HG03571 (cell line): Measurements from ENCODE around the gene MYH3.
A peak's percentile ranks its signal among the peaks of the same experiment; 100 is the strongest.
"Not testable (repeated sequence)": the region's sequence is repeated elsewhere in the genome, so short reads cannot be mapped to it uniquely, and the experiment has no call there.

Experiments
- ATAC-seq: cut with Tn5 transposase; IDR thresholded peaks from one replicate; pipeline ENCODE4 v1.9.1; 2021; ENCODE audit not compliant: unreplicated experiment

MYH3 gene

DNA sequence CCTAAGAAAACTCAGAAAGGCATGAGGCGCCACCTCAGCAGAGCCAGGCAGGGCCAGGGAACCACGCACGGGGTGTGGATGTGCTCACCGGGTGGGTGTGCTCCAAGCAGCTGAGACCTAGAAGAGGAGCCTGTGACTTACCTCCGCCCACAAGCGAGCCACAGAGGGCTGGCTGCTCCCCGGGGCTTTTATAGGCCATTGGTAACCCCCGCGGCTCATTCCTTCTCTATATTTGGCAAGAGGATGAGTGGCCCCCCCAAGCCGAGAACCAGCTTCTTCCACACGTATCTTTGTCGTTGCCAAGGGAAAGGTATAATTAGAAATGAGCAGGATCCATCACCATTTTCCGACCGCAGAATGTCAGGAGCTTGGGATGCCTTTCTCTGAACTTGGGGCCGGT lies at the start of gene MYH3:
MYH3 (minus strand) TSS at position 162 of the 400 bp plus-strand sequence. CDS start 2,245 bp downstream, outside the sequence.
- ATAC-seq: no peak

DNA sequence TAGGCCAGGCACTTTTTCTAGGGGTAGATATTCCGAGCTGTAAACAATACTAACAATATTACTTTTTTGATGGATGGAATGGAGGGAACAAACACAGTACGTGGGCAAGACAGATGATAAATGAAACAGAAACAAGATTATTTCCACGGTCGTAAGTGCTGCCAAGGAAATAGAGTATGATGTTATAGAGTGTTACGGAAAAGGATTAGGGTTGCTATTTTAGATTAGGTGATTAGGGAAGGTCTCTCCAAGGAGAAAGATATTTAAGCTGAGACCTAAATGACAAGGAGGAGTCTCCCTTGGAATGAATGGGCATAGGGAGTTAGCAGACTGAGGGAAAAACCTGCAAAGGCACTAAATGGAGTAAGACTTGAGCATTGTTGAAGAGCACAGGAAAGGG lies 48.6 kb upstream of the MYH3 start:
- no peak for ATAC-seq

DNA sequence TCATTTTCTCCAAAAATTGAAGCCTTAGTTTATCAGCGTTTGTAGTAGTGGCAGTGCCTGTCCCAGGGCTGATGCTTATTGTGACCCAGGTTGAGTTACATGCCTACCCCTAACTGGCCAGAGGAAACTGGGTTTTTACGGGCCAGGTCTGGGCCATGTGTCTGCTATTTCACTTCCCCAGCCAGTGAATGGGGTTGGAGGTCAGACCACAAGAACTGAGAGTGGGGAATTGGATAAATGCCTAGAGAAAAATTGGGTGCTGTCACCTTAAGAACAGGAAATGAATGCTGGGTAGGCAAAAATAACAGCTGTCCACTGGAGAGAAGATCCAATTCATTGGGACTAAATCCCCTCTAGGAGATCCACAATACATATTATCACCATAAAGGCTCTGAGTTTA lies 45.5 kb upstream of the MYH3 start:
- ATAC-seq: no peak

DNA sequence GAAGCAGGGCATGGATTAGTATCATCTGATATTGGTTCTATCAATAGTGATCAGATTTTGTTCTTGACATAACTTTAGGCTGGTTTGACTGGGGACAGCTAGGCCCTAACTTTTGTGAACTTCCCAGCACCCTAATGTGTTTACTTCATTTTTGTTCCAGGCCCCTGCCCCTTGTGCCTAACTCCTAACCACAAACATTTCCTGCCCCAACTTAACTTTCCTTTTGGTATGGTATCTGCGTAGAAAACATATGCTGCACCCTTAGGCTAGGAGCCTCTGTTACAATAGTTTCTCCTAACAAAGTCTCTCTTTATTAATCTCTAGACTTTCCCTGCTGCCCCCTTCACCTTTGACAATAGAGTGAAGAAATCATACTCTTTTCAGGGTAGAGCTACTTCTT lies 42.7 kb upstream of the MYH3 start:
- ATAC-seq: no peak

DNA sequence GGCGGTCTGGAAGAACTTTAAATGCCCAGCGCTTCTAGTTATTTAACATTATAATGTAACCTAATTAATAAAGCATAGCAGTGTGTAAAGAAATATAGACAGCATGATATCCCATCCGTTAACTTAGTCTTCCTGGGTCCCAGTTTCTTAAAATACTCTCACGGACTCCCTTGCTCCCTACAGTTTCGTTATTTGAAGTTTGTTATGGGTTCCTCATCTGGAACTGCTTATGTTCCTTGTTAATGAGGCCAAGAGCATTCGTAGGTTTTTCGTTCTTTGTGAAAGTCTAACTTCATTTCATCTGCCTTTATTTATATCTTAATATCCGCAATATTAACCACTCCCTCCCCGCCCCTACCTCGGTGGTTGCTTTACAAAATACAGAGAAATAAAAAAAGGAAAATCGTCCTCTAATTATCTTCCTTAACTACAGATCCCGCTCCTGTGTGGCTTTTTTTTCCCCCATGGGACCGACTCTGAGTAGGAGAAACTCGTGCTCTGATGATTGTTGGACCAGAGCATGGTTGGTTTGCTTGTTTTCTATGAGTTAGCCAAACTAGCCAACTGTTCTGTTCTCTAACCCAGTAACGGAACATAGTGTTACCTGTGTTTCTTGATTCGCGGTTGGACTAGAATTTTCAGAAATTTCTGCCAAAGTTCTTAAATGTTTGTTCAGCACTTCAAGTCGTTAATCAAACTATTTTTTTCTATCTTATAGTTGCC lies 41.1 kb upstream of the MYH3 start:
- ATAC-seq: no peak

DNA sequence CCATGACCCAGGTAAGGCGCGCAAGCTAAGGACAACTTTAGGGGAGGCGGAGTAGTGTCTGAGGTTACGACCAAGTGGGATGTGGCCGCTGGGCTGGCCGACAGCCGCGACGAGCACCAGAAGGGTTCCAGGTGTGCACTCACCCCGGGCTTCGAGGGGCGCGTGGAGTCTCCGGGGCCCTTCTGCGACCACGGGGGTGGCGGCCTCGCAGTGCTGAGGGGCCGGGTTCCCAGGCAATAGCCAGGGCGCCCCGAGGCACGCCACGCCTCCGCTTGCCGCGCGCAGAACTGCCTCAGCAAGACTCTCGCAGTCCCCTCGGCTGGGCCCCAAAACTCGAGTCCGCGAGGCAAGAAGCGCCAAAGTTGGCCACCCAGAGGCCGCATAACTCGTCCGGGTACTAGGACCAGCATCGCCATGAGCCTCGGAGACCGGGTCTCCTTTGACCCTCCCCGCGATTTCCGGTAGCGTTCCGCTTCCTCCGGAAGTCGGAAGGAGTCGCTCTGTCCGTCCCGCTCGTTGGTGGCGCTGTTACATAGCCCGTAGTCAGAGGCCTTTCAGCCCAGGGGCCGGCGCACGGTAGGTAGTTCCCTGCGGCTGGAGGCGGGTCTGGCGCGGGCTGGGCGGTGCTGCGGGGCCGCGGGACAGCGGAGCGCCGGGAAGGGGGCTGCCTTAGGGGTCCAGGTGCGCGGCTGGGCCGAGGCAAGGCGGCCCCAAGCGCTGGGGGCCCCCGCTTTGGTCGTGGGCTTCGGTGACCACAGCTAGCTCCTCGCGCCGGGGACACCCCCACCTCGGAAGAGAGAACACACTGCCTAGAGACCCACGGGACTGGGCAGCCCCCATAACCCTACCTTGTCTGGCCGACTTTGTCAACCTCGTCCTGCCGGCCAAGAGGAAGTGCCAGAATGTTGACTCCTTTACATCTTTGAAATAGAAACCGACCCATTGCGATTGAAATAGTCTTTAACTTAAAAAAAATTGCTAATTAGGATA lies 40.3 kb upstream of the MYH3 start, which contains the start of the genes ADPRM and SCO1:
ADPRM (plus strand) TSS at position 503 of the 990 bp plus-strand sequence. CDS start 7,333 bp downstream, outside the sequence.
SCO1 (minus strand) TSS at position 442 of the 990 bp plus-strand sequence; CDS start at position 416, 26 bp downstream.
- peak; percentile 93 for ATAC-seq

DNA sequence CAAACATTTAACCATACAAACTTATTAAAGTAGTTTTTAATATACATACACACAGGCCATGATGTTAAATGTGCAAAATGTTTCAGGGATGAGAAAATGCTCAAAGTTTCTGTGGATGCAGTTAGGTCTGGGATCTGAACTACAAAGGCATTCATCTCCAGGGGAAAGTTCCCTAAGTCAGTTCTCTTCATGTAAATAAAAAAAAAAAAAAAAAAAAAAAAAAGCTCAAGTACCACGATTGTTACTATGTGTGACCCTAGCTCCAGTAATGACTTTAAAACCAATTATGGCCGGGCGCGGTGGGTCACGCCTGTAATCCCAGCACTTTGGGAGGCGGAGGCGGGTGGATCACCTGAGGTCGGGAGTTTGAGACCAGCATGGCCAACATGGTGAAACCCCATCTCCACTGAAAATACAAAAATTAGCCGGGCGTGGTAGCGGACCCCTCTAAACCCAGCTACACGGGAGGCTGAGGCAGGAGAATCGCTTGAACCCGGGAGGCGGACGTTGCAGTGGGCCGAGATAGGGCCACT lies 38.8 kb upstream of the MYH3 start:
- ATAC-seq: not testable (repeated sequence)

DNA sequence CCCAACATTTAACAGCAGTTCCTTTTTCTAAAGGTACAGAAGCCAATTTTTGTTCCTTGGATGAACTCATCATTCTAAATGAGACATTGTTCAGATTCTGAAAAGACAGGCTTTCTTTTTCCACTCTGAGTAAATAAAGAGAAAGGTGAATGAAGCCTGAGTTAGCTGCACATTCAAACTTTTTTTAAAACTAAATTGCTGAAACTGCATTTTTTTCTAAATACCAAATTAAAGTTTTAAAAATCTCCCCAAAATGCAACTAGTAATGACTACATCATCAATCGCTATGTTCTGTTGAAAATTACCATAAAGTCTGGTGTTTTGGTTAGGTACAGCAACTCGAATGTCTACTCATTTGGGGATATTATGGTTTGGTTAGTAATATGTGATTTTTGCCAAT lies 30.4 kb upstream of the MYH3 start:
- no peak for ATAC-seq

DNA sequence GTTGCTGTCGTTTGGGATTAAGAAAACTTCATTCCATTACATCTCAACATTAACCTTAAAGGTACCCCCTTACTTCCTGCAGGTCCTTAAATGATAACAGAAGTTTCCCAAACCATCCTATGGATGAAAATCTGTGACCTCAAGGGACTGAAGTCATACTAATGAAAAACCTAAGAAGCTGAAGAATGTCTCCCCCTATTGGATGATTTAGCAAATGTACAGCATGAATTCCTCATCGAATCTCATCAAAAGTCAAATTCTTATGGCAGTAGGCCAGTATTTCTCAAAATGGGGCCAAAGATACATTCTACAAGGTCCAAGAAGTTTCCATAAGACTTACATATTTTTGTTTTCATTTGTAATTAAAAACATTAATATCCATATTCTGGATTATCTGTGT lies 26.7 kb upstream of the MYH3 start:
- no peak for ATAC-seq

DNA sequence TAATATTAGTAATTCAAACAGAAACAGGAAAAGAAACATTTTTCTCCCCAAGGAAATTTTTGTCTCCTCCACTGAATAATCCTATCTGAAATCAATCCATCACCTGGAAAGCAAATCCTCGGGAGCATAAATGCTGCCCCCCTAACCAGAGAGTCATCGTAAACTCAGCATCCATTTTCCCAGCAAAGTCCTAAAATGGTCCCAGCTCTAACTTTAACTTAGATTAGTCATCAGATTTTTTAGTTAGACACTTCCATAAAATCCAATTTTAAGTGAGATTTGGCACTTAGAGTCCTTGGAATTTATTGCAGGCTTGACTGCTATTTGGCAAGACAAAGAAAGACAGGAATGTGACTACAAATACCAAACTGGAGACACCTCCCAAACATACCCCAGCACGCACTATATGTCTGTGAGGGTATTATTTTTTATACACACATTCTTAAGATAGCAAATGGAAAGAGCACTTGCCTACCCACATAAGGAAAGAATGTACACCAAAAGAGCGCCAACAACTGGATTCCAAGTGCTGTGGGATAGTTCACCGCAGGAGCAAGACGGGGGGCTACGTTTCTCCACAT lies 24.8 kb upstream of the MYH3 start:
- ATAC-seq: no peak

DNA sequence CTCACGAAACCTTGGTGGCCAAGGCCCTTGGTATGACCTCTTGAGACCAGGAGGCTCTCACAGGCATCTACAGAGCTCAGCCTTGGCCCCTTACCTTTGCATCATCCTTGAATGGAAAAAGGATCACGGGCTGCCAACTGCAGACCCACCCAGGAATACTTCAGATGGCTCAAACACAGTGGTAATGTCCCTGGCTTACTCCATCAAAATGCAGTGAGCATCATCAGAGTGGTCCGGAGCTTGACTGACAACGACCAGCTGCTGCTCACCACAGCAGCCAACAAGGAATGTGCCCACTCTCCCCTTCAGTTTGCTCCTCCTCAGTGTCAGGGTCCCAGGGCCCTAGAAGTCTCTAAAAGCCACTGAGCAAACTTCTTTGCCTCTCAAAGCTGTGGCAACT lies 17.6 kb upstream of the MYH3 start:
- no peak for ATAC-seq

DNA sequence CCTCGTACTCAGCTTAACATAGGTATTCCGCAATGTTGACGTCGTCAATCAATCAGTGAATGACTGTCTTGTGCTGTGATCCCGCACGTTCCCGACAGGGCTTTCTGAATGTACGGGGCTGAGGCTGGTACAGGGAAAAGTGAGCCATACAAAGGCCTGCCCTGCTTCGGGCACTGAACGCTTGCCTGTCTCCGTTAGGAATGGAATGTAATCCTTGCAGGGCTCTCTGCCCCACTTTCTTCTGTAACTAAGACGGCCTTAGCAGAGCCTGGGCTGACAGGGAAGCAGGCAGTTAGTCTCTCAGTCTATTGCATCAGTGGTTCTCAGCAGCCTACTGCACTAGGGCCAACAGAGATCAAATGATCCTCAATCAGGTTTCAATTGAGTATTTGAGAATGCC lies 16.2 kb upstream of the MYH3 start:
- no peak for ATAC-seq

DNA sequence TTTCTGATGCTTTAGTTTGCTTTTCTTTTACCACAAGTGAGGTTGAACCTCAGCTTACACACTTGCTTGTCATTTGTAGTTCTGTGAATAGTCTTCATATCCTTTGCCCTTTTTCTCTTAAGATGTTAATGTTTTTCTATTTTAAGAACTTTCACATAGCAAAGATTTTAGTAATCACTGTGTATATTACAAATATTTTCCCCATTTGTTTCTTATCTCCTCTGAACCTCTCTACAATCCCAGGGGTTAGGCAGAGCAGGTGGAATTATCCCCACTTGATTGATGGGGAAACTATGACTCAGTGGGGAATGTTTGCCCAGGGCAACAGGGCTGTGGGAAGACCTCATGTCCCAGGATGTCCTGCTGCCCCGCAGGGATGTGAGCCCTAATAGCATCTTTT lies 11.7 kb upstream of the MYH3 start:
- no peak for ATAC-seq

DNA sequence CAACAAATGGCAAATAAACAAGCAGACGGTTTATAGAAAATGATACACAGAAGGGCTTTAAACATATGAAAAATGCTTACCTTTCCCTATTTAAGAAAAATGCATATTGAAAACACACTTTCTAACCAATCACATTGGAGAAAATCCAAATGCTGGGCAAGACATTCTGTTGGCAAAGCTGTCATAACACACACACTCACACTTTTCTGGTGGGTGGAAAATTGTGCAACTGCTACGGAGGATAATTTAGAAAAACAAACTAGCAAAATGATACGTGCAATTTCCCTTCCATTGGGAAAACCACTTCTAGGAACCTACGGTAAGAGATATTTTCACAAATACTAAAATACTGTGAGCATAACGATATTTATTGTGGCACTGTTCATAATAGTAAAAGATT lies 9.8 kb upstream of the MYH3 start:
- ATAC-seq: no peak

DNA sequence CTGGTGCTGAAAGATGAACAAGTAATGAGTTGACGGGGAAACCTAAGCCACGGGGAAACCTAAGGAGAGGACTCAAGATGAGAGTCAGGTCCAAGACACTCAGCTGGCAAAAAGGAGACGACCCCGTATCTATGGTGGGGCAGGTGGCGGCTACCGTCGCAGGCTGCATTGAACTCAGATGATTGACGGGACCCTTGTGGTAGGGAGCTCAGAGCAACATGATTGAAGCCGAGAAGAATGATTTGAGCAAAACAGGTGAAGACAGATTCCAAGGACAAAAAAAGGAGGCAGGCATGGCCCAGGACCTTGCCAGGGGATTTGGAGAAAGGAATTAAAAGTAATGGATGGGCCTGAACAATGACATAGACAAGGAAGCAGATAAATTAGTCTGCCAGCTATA lies 7.5 kb upstream of the MYH3 start:
- no peak for ATAC-seq

DNA sequence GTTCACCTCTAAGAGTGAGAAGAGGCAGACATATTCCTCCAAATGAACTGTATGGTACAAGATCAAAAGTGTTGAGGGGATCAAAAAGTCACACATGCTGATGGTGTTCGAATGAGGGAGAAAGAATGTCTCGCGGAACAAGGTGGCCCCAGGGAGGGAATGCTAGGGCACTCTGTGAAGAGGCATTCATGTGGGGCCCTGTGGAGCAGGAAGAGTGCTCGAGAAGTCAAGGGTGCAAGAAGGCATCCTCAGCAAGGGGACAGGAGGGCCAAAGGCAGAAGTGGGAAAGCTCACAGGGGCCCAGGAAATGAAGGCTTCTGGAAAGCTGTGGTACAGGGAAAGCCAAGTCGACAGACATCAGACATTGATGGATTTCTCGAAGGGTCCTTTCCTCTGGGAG lies 6.1 kb upstream of the MYH3 start:
- no peak for ATAC-seq

DNA sequence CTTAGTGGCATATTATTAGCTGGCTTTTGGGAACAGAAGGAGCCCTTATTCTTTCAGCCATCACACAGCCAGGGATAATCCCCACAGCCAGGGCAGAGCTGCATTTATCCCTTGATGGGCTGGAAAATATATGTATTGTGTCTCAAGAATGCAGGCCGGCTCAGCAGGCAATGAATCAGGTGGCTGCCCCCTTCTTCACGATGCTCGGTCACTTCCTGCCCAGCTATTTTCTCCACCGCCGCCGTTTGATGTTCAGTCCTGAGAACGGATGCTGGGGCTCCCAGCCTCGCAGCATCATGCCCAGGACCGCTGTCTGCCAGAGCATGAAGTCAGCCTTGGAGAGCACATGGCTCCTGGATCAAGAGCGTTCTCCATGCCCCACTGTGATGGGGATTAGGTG lies 4.3 kb upstream of the MYH3 start:
- no peak for ATAC-seq

DNA sequence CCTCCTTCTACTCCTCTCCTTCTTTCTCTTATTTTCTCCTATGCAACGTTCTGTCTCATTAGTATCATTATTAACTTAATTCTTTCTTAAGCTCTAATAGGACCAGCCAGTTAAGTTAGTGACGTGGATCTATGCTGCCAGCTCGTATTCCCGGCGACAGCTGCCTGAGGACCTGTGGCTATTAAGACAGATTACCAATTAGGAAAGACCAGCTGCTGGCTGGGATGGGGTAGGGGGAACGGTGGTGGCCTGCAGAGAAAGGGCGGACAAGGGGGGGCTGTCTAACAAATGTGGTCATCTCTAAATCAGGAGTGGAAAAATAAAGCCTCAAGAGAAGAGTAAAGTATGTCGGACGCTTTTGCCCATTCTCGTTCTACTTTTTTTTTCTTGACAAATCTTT lies 770 bp upstream of the MYH3 start:
- no peak for ATAC-seq

DNA sequence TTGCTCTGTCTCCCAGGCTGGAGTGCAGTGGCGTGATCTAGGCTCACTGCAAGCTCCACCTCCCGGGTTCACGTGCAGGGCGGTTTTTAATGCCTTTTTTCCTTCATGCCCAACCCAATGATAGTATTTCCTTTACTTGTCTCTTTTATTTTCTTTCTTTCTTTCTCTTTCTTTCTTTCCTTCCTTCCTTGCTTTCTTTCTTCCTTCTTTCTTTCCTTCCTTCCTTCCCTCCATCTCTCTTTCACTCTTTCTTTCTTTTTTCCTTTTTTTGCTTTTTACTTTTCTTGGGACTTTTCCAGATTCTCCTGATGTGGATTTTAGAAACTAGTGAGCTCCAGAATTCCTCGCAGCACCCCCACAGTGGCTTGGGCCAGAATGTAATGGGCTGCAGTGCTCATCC lies 3.1 kb downstream of the MYH3 start:
- no peak for ATAC-seq

DNA sequence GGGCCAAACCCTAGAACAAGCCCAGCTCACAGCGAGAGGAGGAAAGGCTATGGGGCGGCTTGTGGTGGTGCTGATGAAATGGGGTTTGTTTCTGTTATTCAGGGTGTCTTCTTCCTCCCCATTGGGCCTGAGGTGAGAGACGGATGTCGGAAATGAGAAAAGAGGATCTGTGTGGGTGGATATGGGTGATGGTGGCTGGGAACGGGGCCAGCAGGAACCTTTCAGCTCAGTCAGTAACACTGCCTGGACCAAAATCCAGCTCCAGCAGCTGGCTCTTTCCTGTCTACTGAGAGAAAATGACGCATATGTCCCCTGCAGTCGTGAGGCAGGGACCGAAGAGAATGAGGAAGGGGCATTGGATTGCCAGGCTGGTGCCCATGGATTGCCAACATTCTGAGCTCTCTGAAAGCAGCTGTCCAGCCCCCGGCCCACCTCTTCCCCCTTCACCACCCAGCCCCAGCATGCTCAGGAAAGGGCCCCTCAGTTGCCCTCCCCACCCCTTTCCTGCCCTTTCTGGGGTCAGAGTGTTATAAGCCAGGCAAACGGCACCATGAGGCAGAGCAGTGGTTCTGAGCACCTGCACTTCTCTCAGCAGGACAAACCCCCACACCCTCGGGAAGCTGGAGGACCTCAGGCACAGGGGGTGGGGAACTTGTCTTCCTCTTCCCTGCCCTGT lies 4.0 kb downstream of the MYH3 start:
- no peak for ATAC-seq

DNA sequence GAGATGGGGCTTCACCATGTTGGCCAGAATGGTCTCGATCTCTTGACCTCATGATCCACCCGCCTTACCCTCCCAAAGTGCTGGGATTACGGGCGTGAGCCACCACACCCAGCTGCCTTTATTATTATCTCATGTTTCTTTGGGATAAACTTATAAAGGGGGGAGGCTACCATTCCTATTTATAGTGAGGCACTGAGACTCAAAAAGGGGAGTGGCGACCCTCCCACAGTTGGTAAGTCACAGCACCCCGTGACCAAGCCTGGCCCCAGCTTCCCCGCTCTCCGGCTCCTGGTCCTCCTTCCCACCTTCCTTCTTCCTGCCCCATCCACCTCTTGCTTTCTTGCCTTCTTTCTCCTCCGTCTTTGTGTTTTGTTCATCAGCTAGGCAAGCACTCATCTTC lies 5.2 kb downstream of the MYH3 start:
- ATAC-seq: no peak
